EL (cell line): ENCODE measurements around the gene CCDC15.
"Not testable (repeated sequence)": the region's sequence is repeated elsewhere in the genome, so short reads cannot be mapped to it uniquely, and the experiment has no call there.

Experiments
- DNase-seq: peaks from one replicate; pipeline ENCODE4 v3.0.0-alpha.2; 2016

CCDC15 gene

GRCh38 chr11:124942466-124943253 is 11.3 kb upstream of the CCDC15 start:
- no peak for DNase-seq

GRCh38 chr11:124943254-124943616 is 10.8 kb upstream of the CCDC15 start:
- DNase-seq: no peak

GRCh38 chr11:124943741-124944140 is 10.3 kb upstream of the CCDC15 start:
- no peak for DNase-seq

- DNase-seq: no peak
These were observed 9.4 kb upstream of the CCDC15 start for GRCh38 chr11:124944565-124944964.

- no peak for DNase-seq
These were observed 8.2 kb upstream of the CCDC15 start for GRCh38 chr11:124945826-124946225.

- DNase-seq: peak; percentile 66
These were observed 7.3 kb upstream of the CCDC15 start for GRCh38 chr11:124946735-124947141.

- DNase-seq: no peak
These were observed 3.2 kb upstream of the CCDC15 start for GRCh38 chr11:124950601-124951330.

GRCh38 chr11:124951341-124951740 is 2.7 kb upstream of the CCDC15 start:
- DNase-seq: no peak

- peak; percentile 6 for DNase-seq
These were observed 571 bp downstream of the CCDC15 start for GRCh38 chr11:124954590-124954955.

- no peak for DNase-seq
These were observed 1.0 kb downstream of the CCDC15 start for GRCh38 chr11:124955035-124955434.

- DNase-seq: peak; percentile 73
These were observed 8.1 kb downstream of the CCDC15 start for GRCh38 chr11:124961972-124962609.

- DNase-seq: not testable (repeated sequence)
These were observed 14.2 kb downstream of the CCDC15 start for GRCh38 chr11:124968197-124968596.

GRCh38 chr11:124970925-124971324 is 16.9 kb downstream of the CCDC15 start:
- peak; percentile 33 for DNase-seq

- no peak for DNase-seq
These were observed 17.8 kb downstream of the CCDC15 start for GRCh38 chr11:124971810-124972209.

GRCh38 chr11:124976531-124976930 is 22.5 kb downstream of the CCDC15 start:
- no peak for DNase-seq

GRCh38 chr11:124977006-124977405 is 23.0 kb downstream of the CCDC15 start:
- DNase-seq: no peak

- no peak for DNase-seq
These were observed 24.3 kb downstream of the CCDC15 start for GRCh38 chr11:124978316-124978715.

GRCh38 chr11:124982043-124982442 is 28.0 kb downstream of the CCDC15 start:
- no peak for DNase-seq

GRCh38 chr11:124983674-124984511 is 29.9 kb downstream of the CCDC15 start:
- DNase-seq: no peak

- no peak for DNase-seq
These were observed 30.5 kb downstream of the CCDC15 start for GRCh38 chr11:124984512-124984854.

GRCh38 chr11:124987096-124987495 is 33.1 kb downstream of the CCDC15 start:
- DNase-seq: no peak

- no peak for DNase-seq
These were observed 34.1 kb downstream of the CCDC15 start for GRCh38 chr11:124988063-124988462.
